ENCODE data around the gene AGA.

DNA sequence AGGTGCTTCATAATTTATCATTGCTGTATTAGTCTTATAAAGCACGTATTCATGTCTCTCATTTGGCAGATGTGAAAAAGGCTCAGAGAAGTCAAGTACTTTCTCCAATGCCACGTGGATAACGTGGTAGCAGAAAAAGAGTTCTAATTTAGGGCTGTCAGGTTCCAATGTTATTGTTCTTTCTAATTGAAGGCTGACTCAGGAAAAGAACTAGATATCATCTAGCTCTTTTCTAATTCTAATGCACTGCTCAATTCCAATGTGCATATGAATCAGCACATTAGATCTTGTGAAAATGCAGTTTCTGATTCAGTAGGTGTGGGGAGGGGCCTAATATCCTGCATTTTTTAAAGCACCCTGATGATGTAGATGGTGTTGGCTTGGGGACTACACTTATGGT is 22.8 kb downstream of the AGA start:
- TF ChIP-seq POLR2A (IDR thresholded peaks at IDR 0.05) = no peak
- TF ChIP-seq, protein P1, sequence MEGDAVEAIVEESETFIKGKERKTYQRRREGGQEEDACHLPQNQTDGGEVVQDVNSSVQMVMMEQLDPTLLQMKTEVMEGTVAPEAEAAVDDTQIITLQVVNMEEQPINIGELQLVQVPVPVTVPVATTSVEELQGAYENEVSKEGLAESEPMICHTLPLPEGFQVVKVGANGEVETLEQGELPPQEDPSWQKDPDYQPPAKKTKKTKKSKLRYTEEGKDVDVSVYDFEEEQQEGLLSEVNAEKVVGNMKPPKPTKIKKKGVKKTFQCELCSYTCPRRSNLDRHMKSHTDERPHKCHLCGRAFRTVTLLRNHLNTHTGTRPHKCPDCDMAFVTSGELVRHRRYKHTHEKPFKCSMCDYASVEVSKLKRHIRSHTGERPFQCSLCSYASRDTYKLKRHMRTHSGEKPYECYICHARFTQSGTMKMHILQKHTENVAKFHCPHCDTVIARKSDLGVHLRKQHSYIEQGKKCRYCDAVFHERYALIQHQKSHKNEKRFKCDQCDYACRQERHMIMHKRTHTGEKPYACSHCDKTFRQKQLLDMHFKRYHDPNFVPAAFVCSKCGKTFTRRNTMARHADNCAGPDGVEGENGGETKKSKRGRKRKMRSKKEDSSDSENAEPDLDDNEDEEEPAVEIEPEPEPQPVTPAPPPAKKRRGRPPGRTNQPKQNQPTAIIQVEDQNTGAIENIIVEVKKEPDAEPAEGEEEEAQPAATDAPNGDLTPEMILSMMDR (IDR thresholded peaks at IDR 0.05) = no peak

All from prostate gland (tissue), 2 donors.